Vagina (tissue), 2 donors: Measurements from ENCODE around the gene TRIM15.

Experiments used
- CTCF ChIP-seq, 3 experiments: fragments of 450-650 bp in 2 of 3; fragments of 200-600 bp in 1 of 3; sonication (generic) in 1 of 3; IDR thresholded peaks; one replicate each; pipeline ENCODE4 v1.5.1; 2017 to 2019; ENCODE audit warnings: antibody characterized with exemption in 3 of 3, mild to moderate bottlenecking in 2 of 3, moderate library complexity in 2 of 3
- POLR2A ChIP-seq, 2 donors: fragments of 450-650 bp; IDR thresholded peaks; one replicate each; pipeline ENCODE4 v1.6.1; 2017; ENCODE audit warnings: antibody characterized with exemption in 2 of 2, mild to moderate bottlenecking in 2 of 2, moderate library complexity in 2 of 2
- POLR2AphosphoS5 ChIP-seq, 2 donors: sonication (generic); formaldehyde crosslinking; IDR thresholded peaks; one replicate each; pipeline ENCODE4 v1.9.0; 2017; ENCODE audit warnings: antibody characterized with exemption in 2 of 2, mild to moderate bottlenecking in 2 of 2, low read depth in 1 of 2; ENCODE audit not compliant: insufficient read depth in 1 of 2

DNA sequence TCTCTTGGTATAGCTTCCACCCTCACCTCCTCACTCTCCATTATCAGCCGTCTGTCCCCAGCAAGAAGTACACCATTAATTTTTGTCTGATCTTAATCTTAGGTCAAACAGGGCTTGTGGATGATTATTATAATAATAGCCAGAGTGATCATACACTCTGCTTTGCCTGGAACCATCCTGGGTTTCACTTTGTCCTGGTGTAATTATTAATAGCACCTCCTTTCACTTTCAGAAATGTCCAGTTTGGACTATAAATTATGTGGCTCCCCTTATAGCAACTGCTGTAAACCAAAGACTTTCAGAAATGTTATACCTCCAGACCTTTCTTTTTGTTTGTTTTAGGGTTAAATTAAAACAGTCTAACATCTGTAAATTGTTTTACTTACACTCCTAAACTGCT is 49.5 kb upstream of the TRIM15 start:
- TF ChIP-seq CTCF (IDR thresholded peaks at IDR 0.05) (no peak), POLR2AphosphoS5 (IDR thresholded peaks at IDR 0.05; ENCODE audit: insufficient read depth in 1 of 2, low read depth in 1 of 2) (no peak), POLR2A (IDR thresholded peaks at IDR 0.05) (no peak)
